ENCODE data around the gene ARRB2.

Gene ARRB2

GRCh38 chr17:4766723-4767122 lies 56.3 kb downstream of the ARRB2 start:
- no peak for DNase-seq

GRCh38 chr17:4768298-4768697 lies 57.9 kb downstream of the ARRB2 start:
- no peak for DNase-seq

- DNase-seq = no peak
These were observed 59.2 kb downstream of the ARRB2 start for GRCh38 chr17:4769628-4770027.
